Caco-2 (cell line): ENCODE data around the gene TMEM260. TPM values are rescaled to one million over a fixed set of nuclear protein-coding genes. Genes with fewer than 3 reads are reported as not detected.

Source experiments
- BruUV-seq: library from RNA; stranded (reverse); fragments of 400-500 nt; replicated peaks from 2 replicates; lab custom pipeline; 2021; lab: Mats Ljungman, UMichigan
- CTCF ChIA-PET: fragments of 300-600 bp; sonication (Branson Sonifier 250); formaldehyde crosslinking; loops from one replicate; lab custom pipeline; 2022; ENCODE audit warnings: antibody characterized with exemption; lab: Charles Lee
- POLR2A ChIA-PET: fragments of 300-600 bp; sonication (Branson Sonifier 250); formaldehyde crosslinking; loops from one replicate; lab custom pipeline; 2022; ENCODE audit warnings: antibody characterized with exemption; lab: Charles Lee
- DNase-seq, 2 experiments: peaks; one replicate each; pipeline versions ENCODE4 v3.0.0 to v3.0.0-alpha.2; 2020 to 2022
- H3K27me3 ChIP-seq: replicated peaks from 2 replicates; pipeline ENCODE4 v1.6.0; 2011; ENCODE audit warnings: low read length; ENCODE audit not compliant: control insufficient read depth, insufficient read depth
- H3K36me3 ChIP-seq: 2 replicates; pipeline ENCODE4 v1.5.1; 2011; ENCODE audit warnings: low read length; ENCODE audit not compliant: control insufficient read depth, insufficient read depth
- H3K4me1 ChIP-seq: fragments of 250-450 bp; sonication (Bioruptor Pico); 2 replicates; pipeline ENCODE4 v1.5.1; 2020; ENCODE audit warnings: mild to moderate bottlenecking
- H3K4me3 ChIP-seq: 2 replicates; pipeline ENCODE4 v1.5.1; 2011; ENCODE audit warnings: low read depth, mild to moderate bottlenecking, control low read depth, low read length
- H3K9me3 ChIP-seq: fragments of 250-450 bp; sonication (Bioruptor Pico); 2 replicates; pipeline ENCODE4 v1.5.1; 2020; ENCODE audit warnings: mild to moderate bottlenecking, moderate library complexity
- H3K27ac Mint-ChIP-seq: one replicate; pipeline ENCODE4 v1.8.0; 2022; ENCODE audit warnings: mixed read lengths; ENCODE audit not compliant: unreplicated experiment
- H3K27me3 Mint-ChIP-seq: one replicate; pipeline ENCODE4 v1.8.0; 2022; ENCODE audit warnings: mixed read lengths; ENCODE audit not compliant: insufficient read depth, unreplicated experiment
- H3K36me3 Mint-ChIP-seq: one replicate; pipeline ENCODE4 v1.8.0; 2022; ENCODE audit warnings: mild to moderate bottlenecking, mixed read lengths; ENCODE audit not compliant: insufficient read depth, unreplicated experiment
- H3K4me1 Mint-ChIP-seq: one replicate; pipeline ENCODE4 v1.8.0; 2022; ENCODE audit warnings: low read depth, mixed read lengths; ENCODE audit not compliant: unreplicated experiment
- H3K4me3 Mint-ChIP-seq: one replicate; pipeline ENCODE4 v1.8.0; 2022; ENCODE audit warnings: mild to moderate bottlenecking, moderate library complexity, mixed read lengths; ENCODE audit not compliant: unreplicated experiment
- H3K9me3 Mint-ChIP-seq: one replicate; pipeline ENCODE4 v1.8.0; 2022; ENCODE audit warnings: mixed read lengths; ENCODE audit not compliant: unreplicated experiment
- CTCF ChIP-seq, 2 experiments: fragments of 200-600 bp in 1 of 2; IDR thresholded peaks; 1 replicate in 1 of 2; 2 replicates in 1 of 2; pipeline versions ENCODE4 v1.5.1 to v1.8.0; 2011 to 2022; ENCODE audit warnings: antibody characterized with exemption in 1 of 2, control low read depth in 1 of 2, inconsistent platforms in 1 of 2, low read depth in 1 of 2, low read length in 1 of 2, mild to moderate bottlenecking in 1 of 2, moderate library complexity in 1 of 2; ENCODE audit not compliant: insufficient read depth in 1 of 2, severe bottlenecking in 1 of 2, unreplicated experiment in 1 of 2
- intact Hi-C: fragments of 100-400 bp; cut with micrococcal nuclease; formaldehyde crosslinking; loops from one replicate; pipeline ENCODE4 v1.10.0; 2022; ENCODE audit not compliant: unreplicated experiment
- total RNA-seq: library from RNA; stranded (reverse); gene quantifications from 2 replicates; pipeline ENCODE4 v1.2.3, GENCODE V29; 2022

Gene TMEM260
- total RNA-seq, 1 experiment from 2014 or later, result 32.3 TPM

DNA sequence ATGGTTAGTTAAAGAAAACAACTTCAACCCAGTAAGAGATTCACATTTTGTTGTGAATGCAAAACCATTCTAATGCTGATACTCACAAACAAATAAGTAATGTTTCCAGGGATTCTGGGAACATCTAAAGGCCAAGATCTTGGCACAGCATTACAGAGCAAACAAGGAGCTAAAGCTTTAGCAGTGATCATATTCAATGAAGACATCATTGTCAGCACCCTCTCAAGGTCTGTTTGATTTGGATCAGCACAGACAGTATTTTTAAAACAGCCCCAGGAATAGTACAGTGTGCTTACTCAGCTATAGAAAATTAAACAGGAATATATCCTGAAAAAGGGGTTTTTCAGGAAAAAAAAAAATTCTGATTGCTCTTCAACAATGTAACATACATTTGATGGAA, 71.4 kb downstream of the TMEM260 start:
- TF ChIP-seq CTCF (IDR thresholded peaks at IDR 0.05; ENCODE audit: insufficient read depth in 1 of 2, low read depth in 1 of 2, low read length in 1 of 2, severe bottlenecking in 1 of 2, unreplicated experiment in 1 of 2), result no peak
- Mint-ChIP-seq H3K4me3 (no peak overlapping the region), H3K9me3 (no peaks in the 10 kb centered on the region), H3K27ac (no peak overlapping the region), H3K36me3 (no peaks in the 10 kb centered on the region), H3K27me3 (no peaks in the 10 kb centered on the region), H3K4me1 (no peaks in the 10 kb centered on the region)
- ChIA-PET CTCF (no interaction called here), POLR2A (no interaction called here)
- Histone ChIP-seq H3K36me3 (no peaks in the 10 kb centered on the region), H3K27me3 (no peaks in the 10 kb centered on the region), H3K4me1 (no peaks in the 10 kb centered on the region), H3K9me3 (no peaks in the 10 kb centered on the region), H3K4me3 (no peak overlapping the region)
- intact Hi-C loops, result no loop called here
- no peak for DNase-seq
- no TSS peak for BruUV-seq

DNA sequence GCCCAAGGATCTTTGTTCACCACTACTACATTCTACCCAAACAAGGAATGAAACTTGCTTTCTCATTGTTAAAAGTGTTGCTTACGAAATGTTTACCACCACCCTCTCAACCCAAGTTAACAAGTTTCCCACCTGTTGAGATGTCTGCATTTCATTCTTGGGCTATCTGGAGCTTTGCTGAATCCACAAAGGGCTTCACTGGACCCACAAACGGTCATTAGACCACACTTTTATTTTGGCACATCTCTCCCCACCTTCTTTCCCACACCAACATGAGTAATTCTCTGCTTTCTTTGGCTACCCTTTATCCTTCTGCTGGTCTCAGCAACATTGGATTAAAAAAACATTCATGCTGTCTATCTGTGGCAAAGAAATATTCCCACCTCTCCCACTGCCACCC, 78.0 kb downstream of the TMEM260 start:
- no peak for TF ChIP-seq CTCF (IDR thresholded peaks at IDR 0.05; ENCODE audit: insufficient read depth in 1 of 2, low read depth in 1 of 2, low read length in 1 of 2, severe bottlenecking in 1 of 2, unreplicated experiment in 1 of 2)
- POLR2A ChIA-PET, result no interaction called here
- H3K9me3 Mint-ChIP-seq, result no peaks in the 10 kb centered on the region

GRCh38 chr14:56659378-56659777, 79.8 kb downstream of the TMEM260 start:
- peaks cover 28% of the 10 kb centered on the region for H3K4me1 ChIP-seq
- peaks cover 15% of the 10 kb centered on the region for H3K36me3 Mint-ChIP-seq
- H3K9me3 ChIP-seq, result 0 out of 2 replicates have a peak, but pooled peaks cover 4% of the 10 kb centered on the region
- H3K27me3 ChIP-seq, result no peaks in the 10 kb centered on the region
- no peak for TF ChIP-seq CTCF (IDR thresholded peaks at IDR 0.05; ENCODE audit: insufficient read depth in 1 of 2, low read depth in 1 of 2, low read length in 1 of 2, severe bottlenecking in 1 of 2, unreplicated experiment in 1 of 2)
- H3K4me3 ChIP-seq, result no peak overlapping the region
- no peaks in the 10 kb centered on the region for H3K36me3 ChIP-seq
- BruUV-seq, result no TSS peak
- H3K9me3 Mint-ChIP-seq, result peaks cover 10% of the 10 kb centered on the region
- H3K4me3 Mint-ChIP-seq, result peak overlapping the region; percentile 40
- H3K27ac Mint-ChIP-seq, result peak overlapping the region; percentile 14
- DNase-seq, result peak; percentile 46 to 67
- peaks cover 31% of the 10 kb centered on the region for H3K4me1 Mint-ChIP-seq
- no peaks in the 10 kb centered on the region for H3K27me3 Mint-ChIP-seq
- ChIA-PET POLR2A (no interaction called here), CTCF (interaction anchor here (0.5 to 0.8 kb wide), 3 partner anchors 61 to 207 kb away, joined by 3 to 4 read pairs (median 4); partner anchors contain the start of gene TMEM260)
- intact Hi-C loops, result no loop called here

More for the DNA sequence above, 78.0 kb downstream of the TMEM260 start:
- Histone ChIP-seq H3K4me3 (no peak overlapping the region), H3K36me3 (no peaks in the 10 kb centered on the region), H3K27me3 (no peaks in the 10 kb centered on the region), H3K9me3 (no peaks in the 10 kb centered on the region), H3K4me1 (peaks cover 27% of the 10 kb centered on the region)
- Mint-ChIP-seq H3K36me3 (peaks cover under 1% of the 10 kb centered on the region), H3K4me1 (peaks cover 26% of the 10 kb centered on the region), H3K4me3 (no peak overlapping the region), H3K27me3 (no peaks in the 10 kb centered on the region), H3K27ac (no peak overlapping the region)
- no TSS peak for BruUV-seq
- DNase-seq, result no peak
- intact Hi-C loops, result no loop called here
- CTCF ChIA-PET, result no interaction called here
